Germinal center (tissue), 1 donor: ENCODE measurements around the gene AATK.

Experiments
- DNase-seq: peaks from one replicate; pipeline ENCODE4 v3.0.0; 2012; ENCODE audit warnings: mixed read lengths, low spot score

Gene AATK

DNA sequence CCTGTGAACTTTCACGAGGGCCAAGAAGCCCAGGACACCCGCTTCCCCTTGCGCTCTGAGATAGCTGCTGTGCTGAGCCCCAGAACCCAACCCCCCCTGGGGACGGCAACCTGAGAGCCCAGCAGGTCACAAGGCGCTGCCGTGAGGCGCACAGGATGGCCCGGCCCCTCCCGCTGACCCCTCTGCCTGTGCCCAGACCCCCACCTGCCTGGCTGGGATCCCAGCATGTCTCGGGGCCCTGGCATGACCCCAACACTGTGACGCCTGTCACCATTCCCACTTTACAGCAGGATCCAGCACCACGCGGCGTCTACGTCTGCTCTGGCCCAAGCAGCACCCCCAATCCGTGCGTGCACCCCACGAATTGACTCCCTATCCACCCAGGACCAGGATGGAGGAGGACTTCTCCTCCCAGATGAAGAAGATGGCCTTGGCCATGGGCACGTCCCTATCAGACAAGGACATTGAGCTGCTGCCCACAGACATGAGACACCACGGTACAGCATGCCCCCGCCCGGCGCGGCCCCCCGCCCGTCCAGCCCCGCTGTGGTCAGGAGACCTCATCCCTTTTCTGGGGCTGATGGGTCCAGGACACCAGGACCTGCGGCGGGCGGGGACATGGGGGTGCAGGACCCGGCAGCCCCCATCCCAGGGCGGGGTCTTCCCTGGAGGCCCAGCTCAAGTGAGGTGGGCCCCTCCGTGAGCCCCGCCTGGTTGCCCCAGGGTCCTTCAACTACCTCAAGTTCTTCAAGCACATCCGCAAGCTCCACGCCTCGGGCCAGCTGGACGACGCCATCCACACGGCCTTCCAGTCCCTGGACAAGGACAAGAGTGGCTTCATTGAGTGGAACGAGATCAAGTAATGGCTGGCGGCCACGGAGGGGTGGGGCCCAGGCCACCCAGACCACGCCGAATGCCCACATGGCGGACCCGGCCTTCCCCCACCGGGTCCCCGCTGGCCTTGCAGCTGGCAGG lies 15.1 kb upstream of the AATK start:
- no peak for DNase-seq

DNA sequence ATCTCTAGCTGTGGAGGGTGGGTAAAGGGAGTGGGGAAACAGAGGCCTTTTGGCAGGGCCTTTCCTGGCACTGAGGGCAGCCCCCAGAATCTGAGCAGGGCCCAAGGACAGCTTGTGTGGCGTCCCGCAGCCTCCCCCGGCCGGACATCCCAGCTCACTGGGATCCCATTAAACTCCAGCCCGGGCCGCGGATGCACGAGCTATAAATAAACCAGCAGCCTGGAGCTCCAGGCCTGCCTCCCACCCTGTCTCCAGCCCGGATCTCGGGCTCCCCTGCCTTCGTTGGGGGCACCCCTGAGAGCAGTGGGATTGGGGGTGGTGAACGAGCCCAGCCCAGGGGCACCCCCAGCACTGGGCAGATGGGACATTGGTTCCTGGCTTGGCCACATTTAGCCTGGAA lies 13.8 kb upstream of the AATK start:
- no peak for DNase-seq

DNA sequence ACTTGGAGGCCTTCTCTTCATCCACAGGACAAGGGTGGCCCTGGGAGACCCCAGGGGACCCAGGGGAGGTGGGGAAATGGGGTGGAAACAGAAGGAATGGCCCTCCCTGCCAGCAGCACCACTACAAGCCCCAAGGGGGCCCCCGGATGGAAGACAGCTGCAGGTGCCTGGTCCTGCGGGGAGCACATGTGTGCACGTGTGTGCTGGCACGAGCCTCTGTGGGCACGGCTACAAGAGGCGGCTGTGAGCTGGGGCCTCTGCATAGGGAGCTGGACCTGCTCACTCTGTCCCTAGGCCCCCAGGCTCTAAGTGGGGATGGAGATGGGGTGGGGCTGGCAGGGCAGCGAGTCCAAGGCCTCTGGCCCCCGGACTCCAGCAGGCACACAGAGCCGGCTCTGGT lies 13.2 kb upstream of the AATK start:
- DNase-seq = no peak

DNA sequence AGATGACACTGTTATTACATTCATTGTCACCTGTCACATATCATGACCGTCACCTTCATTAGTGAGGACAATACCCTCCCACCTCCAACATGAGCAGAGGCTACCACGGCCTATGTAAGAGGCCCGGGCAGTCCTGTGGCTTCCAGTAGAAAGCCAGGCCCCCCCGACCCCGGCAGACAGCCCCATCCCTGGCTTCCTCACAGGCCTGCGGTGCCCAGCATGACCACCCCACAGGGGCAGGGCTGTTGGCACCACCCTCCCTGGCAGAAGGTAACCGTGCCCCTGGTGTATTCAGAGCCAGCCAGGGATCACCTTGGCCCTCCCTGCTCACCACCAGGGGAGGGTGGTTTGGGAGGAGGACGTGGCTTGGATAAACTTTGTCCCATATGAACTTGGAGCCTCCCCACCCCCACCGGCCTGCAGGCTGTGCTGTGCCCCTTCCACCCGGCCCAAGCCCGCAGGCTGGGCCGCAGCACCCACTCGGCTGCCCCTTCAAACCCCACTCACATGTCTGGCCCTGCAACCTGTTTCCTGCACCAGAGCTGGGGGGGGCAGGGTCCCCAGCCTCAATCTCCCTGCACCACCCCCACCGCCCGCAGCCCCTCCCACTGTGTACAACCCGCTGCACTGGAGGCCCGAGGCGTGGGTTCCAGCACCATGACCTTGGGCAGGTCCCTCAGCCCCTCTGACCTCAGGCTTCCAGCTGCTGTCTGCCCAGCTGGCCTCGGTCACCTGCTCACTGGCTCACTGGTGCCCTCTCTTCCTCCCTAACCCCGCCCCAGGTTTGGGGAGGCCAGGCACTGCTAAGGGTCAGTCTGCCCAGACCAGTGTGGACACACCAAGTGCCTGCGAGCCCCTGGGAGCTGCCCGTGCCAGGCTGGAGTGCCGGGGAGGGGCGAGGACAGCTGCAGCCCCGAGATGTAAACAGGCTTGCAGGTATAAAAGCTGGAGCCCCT lies 12.4 kb upstream of the AATK start:
- DNase-seq = no peak

DNA sequence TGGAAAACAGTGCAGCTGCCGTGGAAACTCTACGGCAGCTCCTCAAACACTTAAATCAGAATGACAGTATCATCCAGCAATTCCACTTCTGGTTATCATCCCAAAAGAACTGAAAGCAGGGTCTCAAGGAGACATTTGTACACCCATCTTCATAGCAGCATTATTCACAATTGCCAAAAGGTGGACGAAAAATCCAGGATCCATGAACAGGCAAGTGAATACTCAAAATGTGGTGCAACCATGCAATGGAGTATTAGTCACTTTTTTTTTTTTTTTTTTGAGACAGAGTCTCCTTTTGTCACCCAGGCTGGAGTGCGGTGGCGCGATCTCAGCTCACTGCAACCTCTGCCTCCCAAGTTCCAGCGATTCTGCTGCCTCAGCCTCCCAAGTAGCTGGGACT lies 10.6 kb upstream of the AATK start:
- no peak for DNase-seq

DNA sequence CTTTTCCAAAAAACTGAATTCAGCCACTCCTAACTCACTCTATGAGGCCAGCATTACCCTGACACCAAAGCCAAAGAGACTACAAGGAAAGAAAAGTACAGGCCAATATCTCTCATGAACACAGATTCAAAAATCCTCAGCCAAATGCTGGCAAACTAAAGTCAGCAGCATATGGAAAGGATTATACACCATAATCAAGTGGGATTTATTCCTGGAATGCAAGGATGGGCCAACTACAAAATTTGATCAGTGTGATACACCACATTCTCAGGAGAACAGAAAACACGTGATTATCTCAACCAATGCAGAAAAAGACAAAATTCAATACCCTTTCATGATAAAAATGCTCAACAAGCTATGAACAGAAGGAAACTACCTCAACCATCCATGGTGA lies 7.7 kb upstream of the AATK start:
- no peak for DNase-seq

DNA sequence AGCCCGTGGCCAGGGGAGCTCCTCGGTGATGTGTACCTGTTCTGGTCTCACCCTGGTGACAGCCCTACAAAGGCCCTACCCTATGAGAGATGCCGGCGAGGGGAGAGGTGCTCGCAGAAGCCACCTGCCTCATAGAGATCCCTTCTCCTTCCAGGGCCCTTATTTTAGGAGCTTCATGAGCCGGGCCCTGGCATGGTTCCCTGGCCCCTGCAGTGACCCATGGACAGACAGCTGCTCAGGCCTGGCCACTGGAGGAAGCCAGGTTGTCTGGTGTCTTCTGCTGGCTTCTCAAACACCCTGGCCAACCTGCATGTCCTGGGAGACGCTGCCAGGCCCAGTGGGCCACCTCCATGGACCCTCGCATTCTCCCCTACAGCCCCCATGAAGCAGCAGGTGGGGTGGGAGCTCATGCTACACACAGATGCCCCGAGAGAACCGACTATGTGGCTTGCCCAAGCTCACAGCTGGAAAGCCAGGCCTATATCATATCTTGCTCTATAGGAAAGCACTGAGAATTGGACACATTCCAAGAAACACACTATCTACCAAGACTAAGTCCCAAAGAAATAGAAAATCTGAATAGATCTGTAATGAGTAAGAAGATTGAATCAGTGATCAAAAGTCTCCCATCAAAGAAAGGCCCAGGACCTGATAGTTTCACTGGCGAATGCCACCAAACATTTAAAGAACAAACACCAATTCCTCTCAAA lies 7.2 kb upstream of the AATK start:
- no peak for DNase-seq

DNA sequence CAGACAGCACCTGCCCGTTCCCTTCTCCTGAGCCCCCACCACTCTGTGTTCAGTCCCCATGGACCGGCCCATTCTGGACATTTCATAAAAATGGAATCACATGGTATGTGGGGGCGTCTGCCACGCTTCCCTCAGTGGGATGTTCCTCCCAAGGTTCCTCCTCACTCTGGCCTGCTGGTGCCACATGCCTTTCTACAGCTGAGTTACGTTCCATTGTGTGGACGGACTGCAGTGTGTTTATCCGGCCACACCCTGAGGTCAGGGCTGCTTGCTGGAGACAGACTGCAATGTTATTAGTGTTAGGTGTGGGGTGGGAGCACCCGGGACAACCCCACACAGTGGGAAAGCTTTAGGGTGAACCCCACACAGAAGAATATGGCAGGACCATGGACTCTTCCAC lies 5.9 kb upstream of the AATK start:
- no peak for DNase-seq

DNA sequence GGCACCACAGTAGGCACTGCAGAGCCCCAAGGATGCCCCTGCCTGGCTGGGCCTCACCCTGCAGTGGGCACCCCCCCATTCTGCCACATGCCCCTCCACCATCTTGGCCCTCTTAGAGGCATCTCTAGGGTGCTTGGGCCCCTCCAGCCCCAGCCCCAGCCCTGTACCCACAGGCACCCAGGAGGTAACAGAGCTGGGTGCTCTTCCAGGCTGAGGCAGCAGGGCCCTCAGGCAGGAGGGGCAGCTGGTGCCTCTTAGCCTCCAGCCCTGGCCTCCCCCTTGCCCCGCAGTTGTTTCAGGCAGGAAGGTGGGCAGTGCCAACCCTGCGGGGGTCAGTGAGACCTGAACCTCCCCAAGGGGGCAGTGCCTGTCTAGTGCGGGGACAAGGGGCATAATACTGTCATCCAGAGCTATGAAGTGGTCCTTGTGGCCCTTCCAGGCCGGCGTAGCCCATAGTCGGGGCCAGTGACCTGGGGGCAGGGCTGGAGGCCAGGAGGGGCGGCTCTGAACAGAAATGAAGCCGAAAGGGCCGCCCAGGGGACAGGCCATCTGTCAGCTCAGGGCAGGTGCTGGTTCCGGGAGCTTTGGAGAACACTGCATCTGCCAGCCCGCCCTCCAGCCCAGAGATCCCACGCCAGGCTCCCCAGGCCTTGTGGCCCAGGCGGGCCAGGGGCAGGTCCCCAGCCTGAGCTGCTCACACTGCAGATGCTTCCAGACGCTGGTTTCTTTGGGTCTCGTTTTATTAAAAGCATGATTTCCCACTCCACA lies 4.9 kb upstream of the AATK start:
- DNase-seq = no peak

DNA sequence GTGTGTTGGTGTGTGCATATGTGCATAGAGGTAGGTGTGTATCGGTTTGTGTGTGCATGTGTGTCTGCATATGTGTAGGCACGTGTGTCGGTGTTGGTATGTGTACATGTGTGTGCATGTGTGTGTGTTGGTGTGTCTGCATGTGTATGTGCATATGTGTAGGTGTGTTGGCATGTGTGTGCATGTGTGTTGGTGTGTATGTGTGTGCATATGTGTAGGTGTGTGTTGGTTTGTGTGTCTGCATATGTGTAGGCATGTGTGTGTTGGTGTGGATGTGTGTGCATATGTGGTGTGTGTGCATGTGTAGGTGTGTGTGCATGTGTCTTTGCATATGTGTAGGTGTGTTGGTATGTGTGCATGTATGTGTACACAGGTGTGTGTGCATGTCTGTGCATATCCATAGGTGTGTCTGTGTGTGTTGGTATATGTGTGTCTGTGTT lies 3.9 kb upstream of the AATK start:
- no peak for DNase-seq

DNA sequence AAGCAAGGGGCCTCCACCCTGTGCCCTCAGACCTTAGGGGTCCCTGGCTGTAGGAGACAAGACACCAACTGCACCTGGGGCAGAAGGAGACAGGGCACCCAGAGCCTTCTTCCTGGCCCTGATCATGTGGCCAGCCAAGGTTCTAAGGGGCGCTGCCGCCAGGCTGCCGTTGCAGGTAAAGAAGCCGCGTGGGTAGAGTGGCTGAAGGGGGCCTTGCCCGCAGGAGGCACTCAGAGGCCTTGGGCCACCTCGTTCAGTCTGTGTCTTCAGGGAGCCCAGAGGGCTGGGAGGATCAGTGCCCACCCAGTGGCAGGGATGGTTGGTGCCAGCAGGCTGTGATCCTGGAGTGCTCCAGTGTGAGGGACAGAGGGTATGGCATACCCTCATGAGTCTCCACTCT lies 1.6 kb upstream of the AATK start:
- DNase-seq = no peak

DNA sequence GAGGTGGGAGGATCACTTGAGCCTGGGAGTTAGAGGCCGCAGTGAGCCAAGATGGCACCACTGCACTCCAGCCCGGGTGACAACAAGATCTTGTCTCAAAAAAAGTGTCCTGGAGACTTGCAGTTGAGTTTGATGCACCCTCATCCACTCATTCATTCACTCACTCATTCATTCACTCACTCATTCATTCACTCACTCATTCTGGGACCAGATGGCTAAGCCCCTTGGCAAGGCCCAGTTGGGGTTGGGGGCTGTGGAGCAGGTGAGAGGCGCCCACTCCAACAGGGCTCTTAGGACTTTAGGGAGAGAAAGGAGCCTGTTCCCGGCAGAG lies 1.1 kb upstream of the AATK start:
- DNase-seq = no peak

DNA sequence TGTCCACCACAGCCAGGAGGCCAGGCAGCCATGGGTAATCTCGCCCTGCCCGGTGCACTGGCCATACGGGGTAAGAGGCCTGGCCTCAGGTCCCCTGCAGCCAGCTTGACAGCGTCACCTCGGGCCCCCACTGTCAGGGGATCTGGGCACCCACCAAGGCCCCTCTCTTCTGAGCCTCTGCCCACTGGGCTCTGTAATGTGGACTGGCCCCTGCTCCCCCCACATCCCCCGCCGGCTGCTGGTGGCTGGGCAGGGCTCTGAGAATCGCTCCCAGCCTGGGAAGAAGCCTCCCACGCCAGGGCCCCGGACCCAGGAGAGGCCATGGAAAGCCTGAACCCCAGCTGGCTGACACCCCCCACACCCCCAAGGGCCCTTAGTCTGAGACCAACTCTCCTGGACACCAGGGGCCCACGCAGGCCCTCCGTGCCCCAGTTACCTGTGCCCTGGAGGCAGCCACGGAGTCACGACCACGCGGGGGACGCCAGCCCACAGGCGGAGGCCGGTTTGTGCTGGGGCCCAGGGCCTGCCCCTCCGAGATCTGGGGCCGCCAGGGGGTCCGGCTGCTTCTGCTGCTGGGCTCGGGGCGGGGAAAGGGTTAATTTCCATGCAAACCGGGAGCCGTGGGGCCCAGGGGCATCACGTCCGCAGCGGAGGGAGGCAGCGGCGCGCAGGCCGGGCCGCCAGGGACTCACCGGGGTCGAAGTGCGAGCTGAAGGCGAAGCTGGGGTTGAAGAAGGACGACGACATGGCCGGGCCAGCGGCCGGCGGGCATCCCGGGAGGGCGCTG lies 582 bp downstream of the AATK start, which contains the start of gene PVALEF:
PVALEF (plus strand) TSS at position 262 of the 787 bp plus-strand sequence. CDS start 15,720 bp downstream, outside the sequence.
- no peak for DNase-seq

DNA sequence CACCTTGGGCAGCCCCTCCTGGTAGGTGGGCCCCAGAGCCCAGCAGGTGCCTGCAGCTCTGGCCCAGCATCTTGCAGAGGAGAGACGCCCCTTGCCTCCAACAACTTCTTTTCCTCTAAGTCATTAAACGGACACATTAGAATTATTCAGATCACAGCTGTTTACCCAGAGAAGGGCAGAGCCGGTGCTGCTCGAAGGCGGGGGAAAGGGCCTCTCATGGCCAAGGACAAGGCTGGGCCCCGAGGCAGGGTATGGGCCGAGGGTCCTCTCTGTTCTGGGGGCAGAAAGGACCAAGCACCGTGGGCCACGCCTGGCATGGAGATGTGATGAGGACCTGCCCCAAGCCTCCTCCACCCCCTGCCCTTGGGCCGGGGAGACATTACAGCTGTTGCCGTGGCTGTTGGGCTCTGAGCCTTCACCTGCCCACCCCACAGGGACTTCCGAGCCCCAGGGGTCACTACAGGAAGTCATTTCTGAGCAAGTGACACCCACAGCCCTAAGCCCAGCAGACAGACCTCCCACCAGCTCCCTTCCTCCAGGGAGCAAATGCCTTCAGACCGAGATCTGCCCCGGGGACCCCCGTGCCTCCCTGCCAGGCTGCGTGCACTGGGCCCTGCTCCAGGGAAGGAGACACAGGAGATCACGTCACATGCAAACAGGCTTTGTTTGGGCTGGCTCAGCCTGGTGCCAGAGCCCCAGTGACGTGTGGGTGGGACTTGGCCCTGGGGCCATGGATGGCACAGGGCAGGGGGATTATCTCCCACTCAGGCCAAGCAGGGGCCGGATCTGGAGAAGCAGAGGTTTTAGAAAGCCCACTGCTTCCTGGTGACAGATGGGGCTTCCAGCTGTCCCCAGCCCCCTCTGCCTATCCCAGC lies 1.4 kb downstream of the AATK start:
- no peak for DNase-seq

DNA sequence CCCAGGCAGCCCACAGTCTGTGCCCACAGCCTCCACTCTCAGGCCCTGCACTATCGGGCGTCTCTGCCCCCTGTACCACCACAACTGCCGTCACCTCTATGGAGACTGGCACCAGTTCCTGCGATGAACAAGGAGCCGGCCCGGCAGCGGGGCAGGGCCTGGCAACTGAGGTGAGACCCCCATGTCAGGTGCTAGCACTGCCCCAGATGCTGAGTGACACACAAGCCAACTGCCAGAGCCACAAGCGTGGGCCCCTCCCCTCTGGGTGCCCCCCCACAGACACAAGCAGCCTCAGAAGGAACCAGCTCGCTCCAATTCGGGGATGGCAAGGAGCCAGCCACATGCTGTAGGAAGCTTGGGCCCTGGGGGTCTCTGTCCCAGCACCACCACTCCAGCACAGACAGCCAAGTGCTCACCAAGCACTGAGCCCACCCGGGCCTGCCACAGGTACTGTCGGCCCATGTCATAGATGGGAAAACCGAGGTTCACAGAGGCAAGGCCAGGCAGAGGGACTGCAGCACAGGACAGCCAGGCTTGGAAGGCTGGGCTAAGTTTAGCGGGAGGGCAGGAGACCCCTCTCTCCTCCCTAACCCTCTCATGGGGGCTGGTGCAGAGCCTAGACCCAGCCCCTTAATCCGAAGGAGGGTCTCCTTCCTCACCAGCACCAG lies 2.2 kb downstream of the AATK start:
- DNase-seq = no peak

DNA sequence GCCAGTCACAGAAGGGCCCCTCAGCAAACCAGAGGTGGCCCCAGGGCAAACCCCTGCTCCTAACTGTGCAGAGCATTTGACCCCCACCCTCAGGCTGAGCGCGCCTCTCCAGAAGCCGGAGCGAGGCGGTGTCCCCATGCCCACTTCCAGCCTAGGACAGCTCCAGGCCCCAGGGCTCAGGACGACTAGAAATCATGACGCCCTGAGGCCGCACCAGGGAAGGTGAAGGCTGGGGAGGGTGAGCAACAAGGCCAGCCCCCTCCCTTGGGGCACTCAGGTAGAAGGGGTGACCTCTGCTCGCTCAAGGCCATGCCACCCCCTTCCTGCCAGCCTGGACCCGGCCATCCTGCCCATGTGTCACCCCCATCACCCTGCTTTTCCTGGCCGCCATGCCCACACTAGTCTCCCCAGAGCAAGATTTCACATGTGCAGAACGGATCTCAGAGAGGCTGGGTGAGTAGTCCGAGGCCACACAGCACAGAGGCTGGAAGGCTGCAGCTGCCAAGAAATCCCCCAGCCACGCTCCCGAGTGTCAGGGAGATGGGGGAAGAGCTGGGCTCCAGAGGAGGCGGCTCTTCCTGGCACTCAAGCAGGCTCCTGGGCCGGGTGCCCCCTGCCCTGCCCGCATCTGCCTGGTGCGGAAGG lies 2.8 kb downstream of the AATK start:
- DNase-seq = no peak

DNA sequence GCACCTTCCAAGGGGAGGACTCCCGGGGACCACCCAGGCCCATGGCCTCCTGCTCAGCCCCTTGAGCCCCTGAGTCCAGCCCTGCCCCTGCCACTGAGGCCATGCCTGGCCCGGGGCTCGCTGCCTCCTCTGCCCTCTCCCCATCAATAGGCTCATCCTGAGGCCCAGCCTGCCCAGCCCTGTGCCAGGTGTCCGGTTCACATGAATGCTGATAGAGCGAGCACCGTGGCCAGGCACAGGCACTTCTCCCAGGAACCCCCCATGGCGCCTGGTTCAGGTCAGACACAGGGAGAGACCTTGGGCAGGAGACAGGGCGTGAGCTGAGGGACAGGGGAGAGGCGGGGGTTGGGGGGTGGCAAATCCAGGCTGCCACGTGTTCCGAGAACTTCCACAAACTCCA lies 3.5 kb downstream of the AATK start:
- no peak for DNase-seq

DNA sequence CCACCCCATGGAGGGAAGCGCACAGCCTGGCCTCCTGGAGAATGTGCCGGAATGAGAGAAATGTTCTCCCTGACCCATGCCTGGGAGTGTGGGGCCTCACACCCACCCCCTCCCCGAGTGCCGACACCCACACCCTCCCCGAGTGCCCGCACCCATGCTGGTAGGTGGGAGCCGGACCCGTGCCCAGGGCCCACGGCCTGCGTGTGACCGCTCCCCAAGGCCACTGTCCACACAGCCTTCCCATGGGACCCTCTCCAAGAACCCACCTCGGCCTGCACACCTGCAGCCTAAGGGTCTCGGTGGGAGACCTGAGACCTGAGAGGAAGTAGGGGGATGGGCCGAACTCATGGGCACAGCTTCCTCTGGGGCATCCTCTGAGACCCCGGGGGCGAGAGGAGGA lies 4.0 kb downstream of the AATK start:
- no peak for DNase-seq

DNA sequence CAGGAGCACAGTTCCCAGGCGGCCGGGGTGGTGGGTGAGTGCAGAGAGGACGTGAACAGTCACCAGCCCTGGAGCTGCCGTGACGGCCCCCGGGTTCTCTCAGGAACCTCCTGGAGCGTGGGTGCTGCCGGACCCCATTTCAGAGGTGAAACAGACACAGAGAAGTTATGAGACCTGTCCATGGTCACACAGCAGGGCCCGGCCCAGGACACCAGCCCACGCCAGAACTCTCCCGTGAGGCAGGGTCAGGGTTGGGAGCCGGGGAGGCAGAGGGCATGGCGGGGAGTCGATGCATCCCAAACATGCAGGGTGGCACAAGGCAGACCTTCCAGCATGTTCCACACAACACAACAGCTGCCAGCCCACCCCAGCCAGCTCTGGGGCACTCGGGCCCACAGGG lies 4.5 kb downstream of the AATK start:
- DNase-seq = no peak
